Left ventricle myocardium superior (tissue), 1 donor: ENCODE data around the gene PAX5. TPM values are rescaled to one million over a fixed set of nuclear protein-coding genes. Genes with fewer than 3 reads are reported as not detected.

Experiments used
- ATAC-seq: fragments of 200-7000 bp; cut with Tn5 transposase; one replicate; pipeline ENCODE4 v1.9.1; 2020; ENCODE audit warnings: mild to moderate bottlenecking, moderate library complexity
- DNase-seq: peaks from one replicate; pipeline ENCODE4 v3.0.0-alpha.2; 2020
- intact Hi-C: fragments of 100-400 bp; cut with micrococcal nuclease; formaldehyde crosslinking; loops from one replicate; pipeline ENCODE4 v1.11.0; 2022
- total RNA-seq: library from RNA; stranded (reverse); fragmentation: NEBNext Ultra II Directional; extraction: Animal tissue kit (Norgen Biotek cat#: 25700); gene quantifications from one replicate; pipeline ENCODE4 v1.2.1, GENCODE V29; 2021
- donor health status: DM: no; HTN: yes; CAD: no; lungs with severe emphysema.

PAX5 gene
- total RNA-seq, 1 donor from 2014 or later: not detected

DNA sequence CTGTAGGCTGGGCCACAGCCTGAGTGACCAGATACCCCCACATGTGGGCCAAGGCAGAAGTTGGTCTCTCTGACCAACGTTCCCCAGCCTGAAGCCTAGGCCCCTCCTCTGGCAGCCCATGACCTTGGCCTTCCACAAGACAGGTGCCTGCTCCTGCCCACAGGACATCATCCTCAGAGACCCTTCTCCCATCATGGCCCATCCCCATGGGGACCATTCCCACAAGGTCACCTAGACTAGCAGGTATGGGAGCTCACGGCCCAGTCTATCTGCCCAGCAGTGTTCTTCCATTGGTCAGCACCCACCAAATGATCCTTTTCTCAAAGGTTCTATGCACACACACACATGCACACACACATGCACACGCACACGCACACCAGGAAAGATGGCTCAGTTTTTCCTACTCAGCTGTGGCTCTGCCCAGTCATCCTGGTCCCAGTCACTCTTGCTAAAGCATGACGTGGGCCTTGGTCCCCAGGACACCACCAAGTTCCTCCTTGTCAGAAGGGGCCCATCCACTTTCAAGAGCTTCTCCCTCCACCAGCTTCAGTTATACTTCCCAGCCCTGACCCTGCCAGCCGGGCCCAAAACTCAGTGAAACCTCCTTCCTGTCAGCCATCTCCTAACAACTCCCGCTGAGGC is 65.4 kb downstream of the PAX5 start:
- ATAC-seq (no peak), DNase-seq (no peak)
- intact Hi-C loops: no loop called here

DNA sequence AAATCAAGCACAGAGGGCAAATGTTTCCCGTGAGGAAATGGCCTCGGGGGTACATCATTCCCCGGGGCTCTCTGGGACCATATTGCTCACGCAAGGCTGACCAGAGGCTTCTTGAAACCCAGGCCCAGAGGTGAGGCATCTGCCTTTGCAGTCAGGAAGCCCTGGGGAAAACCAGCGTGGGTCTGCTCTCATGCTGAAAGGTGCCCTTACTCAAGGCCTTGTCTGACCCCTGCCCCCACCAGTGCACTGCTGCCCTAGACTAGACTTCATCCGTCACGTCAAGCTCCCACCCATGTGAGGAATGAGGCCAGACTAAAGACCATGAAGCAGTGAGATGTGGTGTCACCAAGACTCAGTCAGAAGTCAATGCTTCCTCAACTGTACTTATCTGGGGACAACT is 66.1 kb downstream of the PAX5 start:
- ATAC-seq (no peak), DNase-seq (no peak)
- intact Hi-C loops: no loop called here

DNA sequence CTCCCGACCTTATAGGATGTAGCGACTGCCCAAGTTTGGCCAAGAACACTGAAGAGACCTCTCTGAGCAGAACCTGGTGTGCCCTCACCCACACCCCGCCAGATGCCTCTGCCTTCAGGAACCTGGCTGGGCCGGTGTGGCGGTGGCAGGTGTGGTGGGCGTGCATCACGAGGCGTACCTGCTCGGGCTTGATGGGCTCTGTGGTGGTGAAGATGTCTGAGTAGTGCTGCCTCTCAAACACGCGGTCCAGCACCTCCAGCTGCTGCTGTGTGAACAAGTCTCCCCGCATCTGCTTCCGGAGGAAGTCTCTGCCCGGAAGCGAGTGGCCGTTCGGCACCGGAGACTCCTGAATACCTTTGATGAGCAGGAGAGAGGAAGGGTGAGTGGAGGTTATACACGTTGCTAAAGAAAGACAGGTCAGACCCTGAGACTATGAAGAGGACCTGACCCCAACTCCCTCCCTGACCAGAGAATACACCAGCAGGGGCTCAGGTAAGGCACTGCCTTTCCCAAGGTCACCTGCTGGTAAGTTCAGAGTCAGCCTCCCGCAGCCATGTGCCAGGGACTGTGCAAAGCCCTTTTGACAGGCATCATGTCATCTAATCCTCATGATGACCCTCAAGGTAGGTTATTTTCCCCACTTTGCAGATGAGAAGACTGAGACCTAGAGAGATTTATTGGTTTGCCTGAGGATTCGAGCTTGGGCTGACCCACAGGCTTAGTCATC is 67.5 kb downstream of the PAX5 start:
- intact Hi-C loops: no loop called here
- no peak for ATAC-seq
- no peak for DNase-seq

DNA sequence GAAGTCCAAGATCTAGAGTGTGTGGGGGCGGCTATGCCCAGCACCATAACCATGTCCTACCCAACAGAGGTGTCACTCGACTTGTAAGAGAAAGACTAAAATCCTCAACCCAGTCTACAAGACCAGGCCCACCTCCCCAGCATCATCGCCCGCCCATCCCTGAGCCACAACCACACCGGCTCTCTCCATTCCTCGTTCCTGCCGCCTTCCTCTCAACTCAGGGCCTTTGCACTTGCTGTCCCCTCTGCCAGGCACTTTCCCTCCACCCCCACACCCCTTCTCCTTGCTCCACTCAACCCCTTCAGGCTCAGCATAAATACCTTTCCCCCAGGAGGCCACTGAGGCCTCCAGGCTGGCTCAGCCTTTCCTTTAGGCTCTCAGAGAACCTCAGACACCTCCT is 69.3 kb downstream of the PAX5 start:
- no peak for DNase-seq
- intact Hi-C loops: no loop called here
- no peak for ATAC-seq

DNA sequence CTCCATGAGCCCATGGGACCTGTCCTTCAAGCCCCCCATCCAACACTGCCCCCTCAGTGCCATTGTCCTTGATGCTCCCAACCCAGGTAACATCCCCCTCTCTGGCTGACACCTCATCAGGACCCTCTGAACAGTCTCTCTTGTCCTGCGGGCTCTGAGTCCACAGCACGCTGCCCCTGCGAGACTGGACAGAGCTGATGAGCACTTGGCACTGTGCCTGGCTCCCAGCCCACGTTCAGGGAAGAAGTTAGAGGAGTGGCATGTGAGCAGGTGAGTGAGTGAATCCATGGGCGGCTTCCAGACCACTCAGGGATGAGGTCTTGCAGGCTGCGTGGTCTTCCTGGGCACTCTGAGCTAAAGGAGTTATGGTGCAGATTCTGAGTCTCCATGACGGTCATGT is 70.7 kb downstream of the PAX5 start:
- no peak for ATAC-seq
- intact Hi-C loops: no loop called here
- DNase-seq: no peak

DNA sequence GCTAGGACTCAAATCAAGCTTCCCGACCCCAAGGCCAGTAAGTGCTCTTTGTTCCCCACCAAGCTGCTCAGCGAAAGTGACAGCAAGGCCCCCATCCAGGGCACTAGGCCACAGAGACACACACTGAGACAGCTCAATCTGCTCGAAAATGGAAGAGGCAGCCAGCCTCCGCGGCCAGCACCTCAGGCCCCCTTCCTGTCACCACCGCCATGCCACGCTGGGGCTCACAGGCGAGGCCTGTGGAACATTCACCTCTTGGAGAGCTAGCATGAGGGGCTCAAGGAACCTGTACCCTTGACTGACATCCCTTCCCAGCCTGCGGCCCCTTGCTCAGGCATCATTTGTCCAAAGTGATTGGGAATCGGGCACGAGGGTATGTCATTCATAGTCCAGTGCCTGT is 71.4 kb downstream of the PAX5 start:
- ATAC-seq: no peak
- intact Hi-C loops: no loop called here
- no peak for DNase-seq

- DNase-seq (no peak), ATAC-seq (no peak)
- intact Hi-C loops: no loop called here
Observed at GRCh38 chr9:36961561-36962325, 72.3 kb downstream of the PAX5 start.

- DNase-seq: no peak
- intact Hi-C loops: no loop called here
- no peak for ATAC-seq
Observed at GRCh38 chr9:36961051-36961450, 73.0 kb downstream of the PAX5 start.

GRCh38 chr9:36960575-36960955 is 73.5 kb downstream of the PAX5 start:
- intact Hi-C loops: no loop called here
- no peak for ATAC-seq
- no peak for DNase-seq

DNA sequence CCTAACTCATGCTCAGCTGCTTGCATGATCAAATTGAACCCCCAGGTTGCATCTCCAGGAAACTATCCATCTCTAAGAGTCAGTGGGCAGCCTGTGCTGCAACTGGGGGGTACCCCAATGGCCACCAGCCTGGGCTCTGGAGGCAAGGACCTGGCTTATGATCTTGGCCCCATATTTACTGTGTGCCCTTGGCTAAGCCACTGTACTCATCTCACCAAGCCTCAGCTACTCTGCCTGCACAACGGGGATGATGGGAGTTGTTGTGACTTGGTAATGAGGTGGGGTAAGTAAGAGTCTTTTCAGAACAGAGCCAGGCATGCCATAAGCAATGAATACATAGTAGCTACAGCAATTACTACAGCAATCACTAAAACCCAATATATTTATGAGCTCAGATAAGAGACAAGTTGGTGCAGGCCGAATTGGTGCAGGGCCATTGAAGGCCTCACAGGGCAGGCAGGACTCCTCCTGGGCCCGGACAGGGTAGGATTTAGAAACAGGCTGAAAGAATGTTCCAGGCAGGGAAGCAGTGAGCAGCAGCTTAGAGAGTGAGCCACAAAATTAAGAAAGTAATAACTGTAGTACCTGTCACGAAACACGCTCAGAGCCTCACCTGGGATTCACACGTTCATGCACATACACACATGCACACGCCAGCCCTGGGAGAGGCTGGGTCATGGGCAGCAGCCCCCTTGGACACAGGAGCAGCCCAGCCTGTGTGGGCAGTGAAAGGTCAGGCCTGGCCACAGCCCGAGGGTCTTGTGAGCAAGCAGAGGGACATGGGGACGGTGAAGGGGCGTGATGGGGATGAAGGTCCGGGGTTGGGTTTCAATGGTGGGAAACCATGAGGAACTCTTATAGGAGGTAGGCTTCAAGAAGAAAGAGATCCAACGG is 74.1 kb downstream of the PAX5 start:
- ATAC-seq (no peak), DNase-seq (no peak)

DNA sequence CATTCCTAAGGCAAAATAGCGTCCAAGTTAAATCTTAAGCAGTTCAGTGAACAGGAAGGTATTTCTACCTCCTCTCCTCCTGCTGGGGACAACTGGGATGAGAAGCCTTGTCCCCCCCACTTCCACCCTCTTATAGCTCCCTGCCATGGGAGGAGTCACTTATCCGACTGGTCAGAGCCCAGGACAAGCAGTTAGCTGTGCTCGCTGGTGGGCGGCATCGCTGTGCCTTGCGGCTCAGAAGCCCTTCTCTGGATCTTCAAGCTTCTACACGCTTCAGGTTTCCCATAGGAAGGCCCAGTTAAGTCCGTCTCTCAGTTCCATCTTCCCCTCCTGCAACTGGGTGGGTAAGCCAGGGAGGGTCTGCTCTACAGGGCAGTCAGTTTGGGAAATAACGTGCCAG is 77.2 kb downstream of the PAX5 start:
- no peak for DNase-seq

More for the DNA sequence above, 74.1 kb downstream of the PAX5 start:
- intact Hi-C loops: no loop called here

DNA sequence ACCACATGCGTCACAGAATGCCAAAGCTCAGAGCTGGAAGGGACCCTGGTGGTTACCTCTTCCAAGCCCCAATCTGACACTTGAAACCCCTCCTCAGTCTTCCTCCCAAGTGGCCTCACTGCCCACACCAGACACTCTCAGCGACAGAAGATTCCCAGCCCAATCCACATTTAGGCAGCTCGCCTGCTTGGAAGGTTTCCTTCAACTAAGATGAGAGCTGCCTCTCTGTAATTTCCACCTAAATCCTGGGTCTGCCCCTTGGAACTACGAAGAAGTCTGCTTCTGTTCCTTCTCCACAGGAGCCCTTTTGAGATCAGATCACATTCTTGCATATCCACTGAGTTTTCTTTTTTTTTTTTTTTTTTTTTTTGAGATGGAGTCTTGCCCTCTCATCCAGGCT is 83.7 kb downstream of the PAX5 start:
- DNase-seq: no peak
- ATAC-seq: no peak
- intact Hi-C loops: no loop called here

More for the DNA sequence above, 77.2 kb downstream of the PAX5 start:
- intact Hi-C loops: no loop called here
- no peak for ATAC-seq

DNA sequence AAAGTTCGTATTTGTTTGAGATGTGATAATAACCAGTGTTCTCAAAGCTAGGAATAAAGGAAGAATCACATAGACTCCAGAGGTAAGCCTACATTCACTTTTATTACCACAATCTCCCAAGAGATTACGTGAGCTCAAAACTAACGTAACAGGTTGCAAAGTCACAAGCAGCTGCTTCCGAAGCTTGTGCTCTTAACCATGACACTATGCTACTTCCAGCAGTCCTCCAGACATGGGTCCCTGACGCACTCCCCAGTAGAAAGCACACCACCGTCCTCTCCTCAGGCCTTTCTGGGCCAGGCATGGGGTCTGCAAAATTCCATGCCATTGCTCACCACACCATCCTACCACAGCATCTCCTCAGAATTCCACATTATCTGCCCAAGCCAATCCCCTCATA is 84.6 kb downstream of the PAX5 start:
- no peak for DNase-seq
- intact Hi-C loops: no loop called here
- ATAC-seq: no peak

DNA sequence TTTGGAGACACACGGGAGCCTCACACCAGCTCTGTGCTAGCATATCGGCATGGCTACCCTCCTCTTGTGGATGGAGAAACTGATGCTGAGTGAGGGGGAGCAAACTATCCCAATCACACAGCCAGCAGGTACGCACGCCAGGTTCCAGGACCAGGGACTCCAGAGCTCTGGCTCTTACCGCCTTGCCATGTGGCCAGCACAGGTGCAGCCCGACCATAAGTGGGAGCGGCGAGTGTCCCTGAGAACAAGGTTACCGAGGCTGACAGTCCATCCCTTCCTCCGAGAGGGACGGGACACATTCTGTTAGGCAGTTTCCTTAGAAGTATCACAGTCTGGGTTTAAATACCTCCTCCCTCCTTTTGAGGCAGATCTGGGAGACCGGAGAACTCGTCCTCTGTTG is 86.0 kb downstream of the PAX5 start:
- ATAC-seq (no peak), DNase-seq (no peak)
- intact Hi-C loops: no loop called here

GRCh38 chr9:36946653-36947052 is 87.4 kb downstream of the PAX5 start:
- DNase-seq (no peak), ATAC-seq (no peak)
- intact Hi-C loops: no loop called here

DNA sequence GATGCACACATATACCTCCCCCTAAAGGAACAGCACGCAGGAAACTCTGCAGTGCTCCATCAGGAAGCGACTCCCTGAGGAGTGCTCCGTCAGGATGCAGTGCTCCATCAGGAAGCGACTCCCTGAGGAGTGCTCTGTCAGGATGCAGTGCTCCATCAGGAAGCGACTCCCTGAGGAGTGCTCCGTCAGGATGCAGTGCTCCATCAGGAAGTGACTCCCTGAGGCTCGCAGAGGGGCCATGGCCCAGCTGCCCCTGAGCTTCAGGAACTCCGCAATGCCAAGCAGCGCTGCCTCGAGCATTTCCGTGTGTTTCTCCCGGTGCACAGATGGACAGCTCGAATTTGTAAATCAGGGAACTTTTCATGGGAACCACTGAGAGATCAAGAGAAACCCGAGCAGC is 88.1 kb downstream of the PAX5 start:
- ATAC-seq (no peak), DNase-seq (no peak)
- intact Hi-C loops: no loop called here

GRCh38 chr9:36942891-36943290 is 91.2 kb downstream of the PAX5 start:
- no peak for ATAC-seq
- intact Hi-C loops: no loop called here
- DNase-seq: no peak

GRCh38 chr9:36941441-36941840 is 92.6 kb downstream of the PAX5 start:
- intact Hi-C loops: no loop called here
- ATAC-seq (no peak), DNase-seq (no peak)

DNA sequence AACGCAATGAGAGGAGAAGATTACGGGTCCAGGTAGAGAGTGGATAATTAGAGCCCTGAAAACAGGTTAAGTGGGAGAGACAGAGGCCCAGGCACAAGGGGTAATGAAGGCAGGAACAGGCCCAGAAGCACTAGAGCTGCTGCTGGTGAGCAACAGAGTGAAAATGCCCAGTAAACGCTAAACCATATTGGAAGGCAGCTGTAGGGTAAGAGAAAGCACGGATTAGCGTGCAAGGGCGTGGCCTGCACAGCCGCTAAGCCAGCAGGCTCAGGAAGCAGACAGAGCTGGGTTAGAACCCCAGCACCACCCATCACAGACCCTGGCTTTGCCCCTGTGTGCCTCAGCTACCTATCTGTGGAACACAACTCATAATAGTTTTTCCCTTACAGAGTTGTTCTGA is 93.2 kb downstream of the PAX5 start:
- DNase-seq: no peak
- intact Hi-C loops: no loop called here
- no peak for ATAC-seq

DNA sequence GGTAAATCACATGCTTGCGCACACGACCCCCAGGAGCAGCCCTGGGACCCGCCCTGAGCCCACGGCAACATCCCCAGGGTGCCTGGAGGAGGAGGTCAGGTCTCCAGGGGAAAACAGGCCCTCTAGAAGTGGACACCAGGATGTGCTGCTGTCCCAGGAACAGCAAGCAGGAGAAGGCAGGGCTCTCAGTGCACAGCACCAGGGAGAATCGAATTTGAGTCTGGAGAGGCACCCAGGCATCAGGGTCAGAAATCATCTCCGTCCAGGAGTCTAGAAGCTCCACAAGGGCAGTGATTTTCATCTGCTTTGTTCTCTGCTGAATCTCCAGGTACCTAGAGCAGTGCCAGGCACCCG is 93.6 kb downstream of the PAX5 start:
- intact Hi-C loops: no loop called here
- no peak for ATAC-seq

More for the DNA sequence above, 93.6 kb downstream of the PAX5 start:
- no peak for DNase-seq
